PFSK-1 (cell line): ENCODE measurements around the gene SPATA3.

Source experiments
- FOXP2 ChIP-seq: optimal IDR thresholded peaks from 2 replicates; pipeline ENCODE3; 2011; ENCODE audit warnings: borderline replicate concordance, control low read depth, inconsistent platforms; ENCODE audit not compliant: insufficient read depth; ENCODE audit errors: extremely low read length, extremely low read depth
- POLR2AphosphoS5 ChIP-seq: IDR thresholded peaks from 2 replicates; pipeline ENCODE4 v1.6.1; 2012; ENCODE audit warnings: low read depth, mild to moderate bottlenecking, control low read depth, low read length, moderate library complexity
- REST ChIP-seq, 2 experiments: IDR thresholded peaks; 2 replicates each; pipeline versions ENCODE4 v1.6.1 to v1.8.0; 2011 to 2012; ENCODE audit warnings: low read depth in 2 of 2, low read length in 2 of 2, control low read depth in 1 of 2, inconsistent platforms in 1 of 2, mild to moderate bottlenecking in 1 of 2, moderate library complexity in 1 of 2; ENCODE audit not compliant: insufficient read depth in 1 of 2
- SIN3A ChIP-seq: IDR thresholded peaks from 2 replicates; pipeline ENCODE4 v1.6.1; 2012; ENCODE audit warnings: mild to moderate bottlenecking, low read length, moderate library complexity, borderline replicate concordance; ENCODE audit not compliant: insufficient read depth
- TAF1 ChIP-seq: IDR thresholded peaks from 2 replicates; pipeline ENCODE4 v1.6.1; 2012; ENCODE audit warnings: low read length, control low read depth, borderline replicate concordance; ENCODE audit not compliant: insufficient read depth

Gene SPATA3

GRCh38 chr2:231018184-231018583 lies 22.3 kb downstream of the SPATA3 start:
- no peak for TF ChIP-seq REST (IDR thresholded peaks at IDR 0.05; ENCODE audit: insufficient read depth in 1 of 2, low read depth in 2 of 2, low read length in 2 of 2)

GRCh38 chr2:231028889-231029288 lies 33.0 kb downstream of the SPATA3 start:
- TF ChIP-seq TAF1 (no peak), SIN3A (no peak), POLR2AphosphoS5 (no peak), REST (IDR thresholded peaks at IDR 0.05; ENCODE audit: insufficient read depth in 1 of 2, low read depth in 2 of 2, low read length in 2 of 2) (no peak), FOXP2 (no peak)

- no peak for TF ChIP-seq FOXP2
- no peak for TF ChIP-seq POLR2AphosphoS5
- no peak for TF ChIP-seq SIN3A
- TF ChIP-seq TAF1: no peak
- no peak for TF ChIP-seq REST (IDR thresholded peaks at IDR 0.05; ENCODE audit: insufficient read depth in 1 of 2, low read depth in 2 of 2, low read length in 2 of 2)
Observed at GRCh38 chr2:231029563-231029962, 33.6 kb downstream of the SPATA3 start.

GRCh38 chr2:231030725-231031124 lies 34.8 kb downstream of the SPATA3 start:
- TF ChIP-seq REST (IDR thresholded peaks at IDR 0.05; ENCODE audit: insufficient read depth in 1 of 2, low read depth in 2 of 2, low read length in 2 of 2) (no peak), POLR2AphosphoS5 (no peak), FOXP2 (no peak)

- TF ChIP-seq FOXP2 (no peak), TAF1 (no peak), REST (IDR thresholded peaks at IDR 0.05; ENCODE audit: insufficient read depth in 1 of 2, low read depth in 2 of 2, low read length in 2 of 2) (no peak), POLR2AphosphoS5 (no peak), SIN3A (no peak)
Observed at GRCh38 chr2:231032575-231033140, 36.7 kb downstream of the SPATA3 start.
